ENCODE data around the gene SLC6A11. TPM values are rescaled to one million over a fixed set of nuclear protein-coding genes. Genes with fewer than 3 reads are reported as not detected.

The SLC6A11 gene
- total RNA-seq, 4 donors from 2014 or later = not detected

DNA sequence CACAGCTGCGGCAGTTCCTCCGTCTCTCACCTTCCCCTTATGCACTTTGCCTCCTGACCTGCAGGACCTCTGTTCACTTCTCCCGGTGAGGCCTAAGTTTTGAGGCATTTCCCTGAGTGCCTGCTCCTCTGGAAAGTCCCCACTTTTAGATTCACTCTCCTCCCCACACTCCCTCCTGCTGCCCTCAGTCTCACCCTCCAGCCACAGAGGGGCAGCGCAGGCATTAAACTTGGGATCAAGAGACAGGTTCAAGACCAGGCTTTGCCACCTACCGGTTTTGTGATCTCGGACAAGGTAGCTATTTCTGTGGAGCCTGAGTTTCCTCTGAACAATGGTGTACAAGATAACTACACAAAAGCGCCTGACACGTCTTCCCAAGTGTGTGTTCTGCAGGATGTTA lies 19.4 kb downstream of the SLC6A11 start:
- Histone ChIP-seq H3K4me3 (replicated peaks in 1 of 3) (no peak overlapping the region), H3K9me3 (no peaks in the 10 kb centered on the region), H3K27me3 (no peaks in the 10 kb centered on the region), H3K36me3 (no peaks in the 10 kb centered on the region), H3K4me1 (no peaks in the 10 kb centered on the region), H3K27ac (no peak overlapping the region)
- 69 to 70% methylated on average over 8 of the region's 8 CpGs for WGBS, 2 donors
- no peak for DNase-seq
- intact Hi-C loops (cut with DNase I) = no loop called here
- TF ChIP-seq POLR2A (IDR thresholded peaks at IDR 0.05) = no peak
- TF ChIP-seq, protein P1, sequence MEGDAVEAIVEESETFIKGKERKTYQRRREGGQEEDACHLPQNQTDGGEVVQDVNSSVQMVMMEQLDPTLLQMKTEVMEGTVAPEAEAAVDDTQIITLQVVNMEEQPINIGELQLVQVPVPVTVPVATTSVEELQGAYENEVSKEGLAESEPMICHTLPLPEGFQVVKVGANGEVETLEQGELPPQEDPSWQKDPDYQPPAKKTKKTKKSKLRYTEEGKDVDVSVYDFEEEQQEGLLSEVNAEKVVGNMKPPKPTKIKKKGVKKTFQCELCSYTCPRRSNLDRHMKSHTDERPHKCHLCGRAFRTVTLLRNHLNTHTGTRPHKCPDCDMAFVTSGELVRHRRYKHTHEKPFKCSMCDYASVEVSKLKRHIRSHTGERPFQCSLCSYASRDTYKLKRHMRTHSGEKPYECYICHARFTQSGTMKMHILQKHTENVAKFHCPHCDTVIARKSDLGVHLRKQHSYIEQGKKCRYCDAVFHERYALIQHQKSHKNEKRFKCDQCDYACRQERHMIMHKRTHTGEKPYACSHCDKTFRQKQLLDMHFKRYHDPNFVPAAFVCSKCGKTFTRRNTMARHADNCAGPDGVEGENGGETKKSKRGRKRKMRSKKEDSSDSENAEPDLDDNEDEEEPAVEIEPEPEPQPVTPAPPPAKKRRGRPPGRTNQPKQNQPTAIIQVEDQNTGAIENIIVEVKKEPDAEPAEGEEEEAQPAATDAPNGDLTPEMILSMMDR (IDR thresholded peaks at IDR 0.05) = no peak

DNA sequence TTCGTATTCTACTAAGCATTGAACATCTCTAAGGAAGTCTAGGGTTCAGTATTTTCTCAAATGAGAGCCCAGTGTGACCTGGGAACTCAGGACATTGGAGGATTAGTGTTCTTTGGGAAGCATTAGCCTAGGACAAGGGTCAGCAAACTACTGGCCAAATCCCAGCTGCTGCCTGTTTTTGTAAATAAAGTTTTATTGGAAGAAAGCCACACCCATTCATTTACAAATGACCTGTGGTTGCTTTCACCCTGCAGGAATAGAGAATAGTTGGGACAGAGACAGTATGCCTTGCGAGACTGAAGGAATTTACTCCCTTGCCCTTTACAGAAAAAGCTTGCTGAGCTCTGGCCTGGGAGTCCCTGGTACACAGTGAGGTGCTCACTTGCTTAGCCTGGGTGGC lies 20.6 kb downstream of the SLC6A11 start:
- intact Hi-C loops (cut with DNase I) = no loop called here
- Histone ChIP-seq H3K9me3 (no peaks in the 10 kb centered on the region), H3K27ac (no peak overlapping the region), H3K27me3 (no peaks in the 10 kb centered on the region), H3K4me3 (replicated peaks in 1 of 3) (no peak overlapping the region), H3K36me3 (no peaks in the 10 kb centered on the region), H3K4me1 (no peaks in the 10 kb centered on the region)
- WGBS, 2 donors = 80 to 92% methylated on average over 2 of the region's 2 CpGs
- TF ChIP-seq, protein P1 (IDR thresholded peaks at IDR 0.05) = no peak
- TF ChIP-seq POLR2A (IDR thresholded peaks at IDR 0.05) = no peak
- DNase-seq = no peak

DNA sequence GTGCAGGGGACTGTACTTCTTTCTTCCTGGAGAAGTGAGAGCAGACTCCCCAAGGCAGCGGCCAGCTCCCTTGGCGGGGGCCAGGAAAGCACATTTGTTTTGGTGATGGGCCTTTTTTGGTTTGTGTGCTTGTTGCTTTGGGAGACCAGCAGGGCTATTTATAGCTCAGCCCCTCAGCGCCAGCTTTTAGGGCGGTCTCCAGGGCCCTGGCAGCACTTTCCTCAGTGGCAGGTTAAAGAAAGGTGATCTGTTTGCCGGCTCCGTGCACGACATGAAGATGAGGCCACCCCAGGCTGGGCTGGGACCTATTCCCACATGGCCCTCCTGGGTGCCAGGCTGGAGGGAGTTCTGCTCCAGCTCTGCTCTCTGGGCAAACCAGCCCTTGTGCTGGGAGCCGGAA lies 21.8 kb downstream of the SLC6A11 start:
- no peaks in the 10 kb centered on the region for H3K9me3 ChIP-seq
- H3K27me3 ChIP-seq = no peaks in the 10 kb centered on the region
- no peak for DNase-seq
- no peak overlapping the region for H3K4me3 ChIP-seq (replicated peaks in 1 of 3)
- no peaks in the 10 kb centered on the region for H3K36me3 ChIP-seq
- intact Hi-C loops (cut with DNase I) = no loop called here
- no peak for TF ChIP-seq POLR2A (IDR thresholded peaks at IDR 0.05)
- TF ChIP-seq, protein P1 (IDR thresholded peaks at IDR 0.05) = no peak
- no peaks in the 10 kb centered on the region for H3K4me1 ChIP-seq
- H3K27ac ChIP-seq = no peak overlapping the region
- WGBS, 2 donors = 81 to 82% methylated on average over 6 to 7 of the region's 8 CpGs

DNA sequence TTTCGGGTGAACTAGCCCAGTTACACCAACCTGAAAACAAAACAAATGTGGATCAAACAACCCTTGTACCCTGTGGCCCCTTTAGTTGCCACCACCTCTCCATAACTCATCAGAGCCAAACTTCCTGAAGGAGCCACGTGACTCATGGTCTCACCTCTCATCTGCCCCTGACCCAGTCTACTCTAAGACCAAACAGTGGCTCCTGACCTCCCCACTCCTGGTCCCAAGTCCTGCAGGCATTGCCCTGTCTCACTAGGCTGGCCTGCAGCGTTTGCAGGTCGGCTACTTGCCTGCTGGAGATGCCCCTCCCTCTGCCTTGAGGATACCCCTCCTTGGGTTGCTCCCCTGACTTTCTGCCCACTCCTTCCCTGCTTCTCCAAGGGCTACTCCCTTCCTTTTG lies 23.1 kb downstream of the SLC6A11 start:
- no peak overlapping the region for H3K4me3 ChIP-seq (replicated peaks in 1 of 3)
- TF ChIP-seq POLR2A (IDR thresholded peaks at IDR 0.05) = no peak
- TF ChIP-seq, protein P1 (IDR thresholded peaks at IDR 0.05) = no peak
- no peaks in the 10 kb centered on the region for H3K27me3 ChIP-seq
- H3K36me3 ChIP-seq = no peaks in the 10 kb centered on the region
- no peaks in the 10 kb centered on the region for H3K9me3 ChIP-seq
- WGBS, 2 donors = 80 to 87% methylated on average over 4 of the region's 4 CpGs
- H3K27ac ChIP-seq = no peak overlapping the region
- DNase-seq = no peak
- H3K4me1 ChIP-seq = no peaks in the 10 kb centered on the region
- intact Hi-C loops (cut with DNase I) = no loop called here

DNA sequence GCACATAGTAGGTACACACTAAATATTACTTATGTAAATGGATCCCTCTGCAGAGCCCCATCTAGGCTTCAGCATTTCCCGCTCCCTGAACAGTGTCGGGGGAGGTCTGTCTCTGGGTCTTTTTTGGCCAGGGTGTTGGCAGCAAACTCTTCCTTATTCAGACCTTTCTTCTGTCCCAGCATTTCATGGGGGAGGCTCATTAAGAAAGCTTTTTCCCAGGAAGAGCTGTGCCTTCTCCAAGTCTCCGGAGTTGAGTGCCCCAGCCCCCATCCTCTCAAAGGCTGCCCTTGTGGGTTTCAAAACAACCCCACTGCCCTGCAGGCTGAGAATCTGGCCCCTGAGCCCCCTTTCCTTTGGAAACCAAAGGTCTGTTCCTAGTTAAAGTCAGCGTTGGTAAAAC lies 25.1 kb downstream of the SLC6A11 start:
- no peaks in the 10 kb centered on the region for H3K36me3 ChIP-seq
- no peak overlapping the region for H3K4me3 ChIP-seq (replicated peaks in 1 of 3)
- H3K9me3 ChIP-seq = no peaks in the 10 kb centered on the region
- H3K27ac ChIP-seq = no peak overlapping the region
- no peaks in the 10 kb centered on the region for H3K4me1 ChIP-seq
- DNase-seq = no peak
- H3K27me3 ChIP-seq = no peaks in the 10 kb centered on the region
- TF ChIP-seq, protein P1 (IDR thresholded peaks at IDR 0.05) = no peak
- intact Hi-C loops (cut with DNase I) = no loop called here
- WGBS, 2 donors = 54 to 59% methylated on average over 4 of the region's 4 CpGs
